GM10847 (cell line): ENCODE results near the gene MYORG.

Source experiments
- POLR2A ChIP-seq: IDR thresholded peaks from 2 replicates; pipeline ENCODE4 v1.6.1; 2011; ENCODE audit not compliant: insufficient read length; ENCODE audit errors: extremely low read depth

MYORG gene

GRCh38 chr9:34396276-34397214, 19.8 kb upstream of the MYORG start:
- no peak for TF ChIP-seq POLR2A

- TF ChIP-seq POLR2A = no peak
Observed at GRCh38 chr9:34392511-34392910, 15.8 kb upstream of the MYORG start.

- TF ChIP-seq POLR2A = no peak
Observed at GRCh38 chr9:34387239-34387638, 10.5 kb upstream of the MYORG start.

- TF ChIP-seq POLR2A = no peak
Observed at GRCh38 chr9:34386656-34387055, 10.0 kb upstream of the MYORG start.

- no peak for TF ChIP-seq POLR2A
Observed at GRCh38 chr9:34385561-34386230, 9.0 kb upstream of the MYORG start.

- no peak for TF ChIP-seq POLR2A
Observed at GRCh38 chr9:34384368-34385165, 7.9 kb upstream of the MYORG start.

- no peak for TF ChIP-seq POLR2A
Observed at GRCh38 chr9:34383904-34384303, 7.2 kb upstream of the MYORG start.

GRCh38 chr9:34382879-34383278, 6.2 kb upstream of the MYORG start:
- no peak for TF ChIP-seq POLR2A

GRCh38 chr9:34382054-34382453, 5.4 kb upstream of the MYORG start:
- TF ChIP-seq POLR2A = no peak

GRCh38 chr9:34381323-34381722, 4.6 kb upstream of the MYORG start:
- no peak for TF ChIP-seq POLR2A

- no peak for TF ChIP-seq POLR2A
Observed at GRCh38 chr9:34380511-34381315, 4.0 kb upstream of the MYORG start.

- no peak for TF ChIP-seq POLR2A
Observed at GRCh38 chr9:34380034-34380510, 3.4 kb upstream of the MYORG start.

- TF ChIP-seq POLR2A = no peak
Observed at GRCh38 chr9:34379334-34380033, 2.8 kb upstream of the MYORG start.
